Parathyroid adenoma (tissue), 2 donors: ENCODE measurements around the gene PLEKHO2.

Source experiments
- H2AFZ ChIP-seq: fragments of 300-600 bp; sonication (generic); one replicate; pipeline ENCODE4 v1.7.0; 2017; ENCODE audit warnings: antibody characterized with exemption, mild to moderate bottlenecking
- H3K27ac ChIP-seq: fragments of 300-600 bp; sonication (generic); one replicate; pipeline ENCODE4 v1.7.0; 2017
- H3K27me3 ChIP-seq: fragments of 300-600 bp; sonication (generic); one replicate; pipeline ENCODE4 v1.7.0; 2017; ENCODE audit warnings: low read length; ENCODE audit not compliant: control insufficient read depth, insufficient read depth
- H3K36me3 ChIP-seq: fragments of 300-600 bp; sonication (generic); one replicate; pipeline ENCODE4 v1.7.0; 2017; ENCODE audit warnings: low read length; ENCODE audit not compliant: control insufficient read depth, insufficient read depth
- H3K4me1 ChIP-seq: fragments of 300-600 bp; sonication (generic); one replicate; pipeline ENCODE4 v1.7.0; 2017; ENCODE audit warnings: control low read depth
- H3K4me2 ChIP-seq: fragments of 300-600 bp; sonication (generic); one replicate; pipeline ENCODE4 v1.7.0; 2017; ENCODE audit warnings: low read length
- H3K4me3 ChIP-seq: fragments of 300-600 bp; sonication (generic); one replicate; pipeline ENCODE4 v1.7.0; 2017; ENCODE audit warnings: low read depth, low read length
- H3K79me2 ChIP-seq: fragments of 300-600 bp; sonication (generic); one replicate; pipeline ENCODE4 v1.7.0; 2017; ENCODE audit warnings: control low read depth
- H3K9ac ChIP-seq: fragments of 300-600 bp; sonication (generic); one replicate; pipeline ENCODE4 v1.7.0; 2017; ENCODE audit warnings: mild to moderate bottlenecking
- H3K9me3 ChIP-seq: fragments of 300-600 bp; sonication (generic); one replicate; pipeline ENCODE4 v1.7.0; 2017; ENCODE audit warnings: low read length; ENCODE audit not compliant: control insufficient read depth
- CTCF ChIP-seq: fragments of 300-600 bp; sonication (generic); IDR thresholded peaks from one replicate; pipeline ENCODE4 v1.7.0; 2017; ENCODE audit warnings: antibody characterized with exemption, mild to moderate bottlenecking
- donor health status: primary hyperparathyroidism.

PLEKHO2 gene

GRCh38 chr15:64915518-64916227, 74.0 kb downstream of the PLEKHO2 start:
- Histone ChIP-seq H3K36me3 (no peaks in the 10 kb centered on the region), H3K4me3 (no peak overlapping the region), H3K4me2 (no peak overlapping the region), H3K79me2 (no peaks in the 10 kb centered on the region), H3K9ac (no peak overlapping the region), H3K27ac (no peak overlapping the region), H3K27me3 (no peaks in the 10 kb centered on the region), H2AFZ (no peak overlapping the region), H3K4me1 (no peaks in the 10 kb centered on the region), H3K9me3 (no peaks in the 10 kb centered on the region)
- no peak for TF ChIP-seq CTCF

GRCh38 chr15:64916365-64916764, 74.7 kb downstream of the PLEKHO2 start:
- Histone ChIP-seq H2AFZ (no peak overlapping the region), H3K9ac (no peak overlapping the region), H3K4me2 (no peak overlapping the region), H3K79me2 (no peaks in the 10 kb centered on the region), H3K27me3 (no peaks in the 10 kb centered on the region), H3K27ac (no peak overlapping the region), H3K4me3 (no peak overlapping the region), H3K9me3 (no peaks in the 10 kb centered on the region), H3K36me3 (no peaks in the 10 kb centered on the region), H3K4me1 (no peaks in the 10 kb centered on the region)
- TF ChIP-seq CTCF: no peak

DNA sequence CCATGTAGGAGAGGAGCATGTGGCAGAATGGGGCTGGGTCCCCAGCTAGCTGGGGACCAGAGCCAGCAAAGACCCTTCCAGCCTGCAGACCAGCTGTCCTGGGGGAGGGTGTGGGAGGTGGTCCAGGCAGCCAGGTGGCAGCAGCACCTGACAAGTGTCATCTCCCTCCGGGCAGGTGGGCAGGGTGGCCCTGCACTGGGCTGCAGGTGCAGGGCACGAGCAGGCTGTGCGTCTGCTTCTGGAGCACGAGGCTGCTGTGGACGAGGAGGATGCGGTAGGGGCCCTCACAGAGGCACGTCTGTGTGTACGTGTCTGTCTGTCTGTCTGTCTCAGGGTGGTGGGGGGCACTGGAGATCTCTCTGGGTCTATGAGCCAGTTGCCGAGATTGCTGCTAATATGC, 75.5 kb downstream of the PLEKHO2 start:
- H3K36me3 ChIP-seq: no peaks in the 10 kb centered on the region
- H3K27ac ChIP-seq: no peak overlapping the region
- H3K9me3 ChIP-seq: no peaks in the 10 kb centered on the region
- H3K4me2 ChIP-seq: no peak overlapping the region
- H3K9ac ChIP-seq: no peak overlapping the region
- no peak overlapping the region for H2AFZ ChIP-seq
- H3K4me1 ChIP-seq: no peaks in the 10 kb centered on the region
- H3K27me3 ChIP-seq: no peaks in the 10 kb centered on the region
- no peak overlapping the region for H3K4me3 ChIP-seq
- no peaks in the 10 kb centered on the region for H3K79me2 ChIP-seq
- TF ChIP-seq CTCF: no peak
